ENCODE data around the gene SACS. TPM values are rescaled to one million over a fixed set of nuclear protein-coding genes. Genes with fewer than 3 reads are reported as not detected.

The SACS gene
- total and polyA plus RNA-seq, 2 donors (not counting 3 experiments of a cell fraction or from before 2014, with no cell fraction given) = 14.8 to 72.7 TPM

- Histone ChIP-seq H3K9me1 (replicated peaks; ENCODE audit: control insufficient read depth, extremely low read depth, insufficient read depth, low read length) (no peaks in the 10 kb centered on the region), H2AFZ (ENCODE audit: low read depth, low read length) (no peak overlapping the region), H3K4me3 (replicated peaks in 1 of 3; ENCODE audit: insufficient read depth in 1 of 3, low read depth in 1 of 3, low read length in 3 of 3) (no peak overlapping the region), H3K9me3 (replicated peaks; ENCODE audit: control insufficient read depth, insufficient read depth, low read length) (no peaks in the 10 kb centered on the region), H3K36me3 (ENCODE audit: control insufficient read depth in 2 of 2, extremely low read depth in 1 of 2, insufficient read depth in 2 of 2, low read length in 2 of 2) (no peaks in the 10 kb centered on the region), H3K27ac (ENCODE audit: insufficient read depth, low read depth, low read length) (no peak overlapping the region), H3K9ac (replicated peaks; ENCODE audit: extremely low read depth, insufficient read depth, low read length) (no peak overlapping the region), H3K4me2 (ENCODE audit: insufficient read depth, low read length) (no peak overlapping the region), H4K20me1 (replicated peaks; ENCODE audit: control insufficient read depth, extremely low read depth, insufficient read depth, low read length) (no peaks in the 10 kb centered on the region), H3K4me1 (ENCODE audit: control insufficient read depth, extremely low read depth, insufficient read depth, low read length) (peaks cover 7% of the 10 kb centered on the region), H3K79me2 (ENCODE audit: control insufficient read depth, insufficient read depth, low read length) (no peaks in the 10 kb centered on the region), H3K27me3 (ENCODE audit: control insufficient read depth in 2 of 2, insufficient read depth in 2 of 2, low read length in 2 of 2) (peaks cover 0 to 3% of the 10 kb centered on the region in 2 experiments)
- no peak for DNase-seq (ENCODE audit: low read depth, low spot score)
- dilution Hi-C loops (cut with MboI; ENCODE audit: extremely low pct_ligation_motif_present, low sequenced_read_pairs) (no loop called here), intact Hi-C loops (cut with micrococcal nuclease) (loop anchor here (10.0 kb wide), 1 partner anchor 761 kb away; no protein-coding TSS in a partner anchor)
- CTCF ChIA-PET = no interaction called here
- no peak for FAIRE-seq
- no peak for TF ChIP-seq POLR2AphosphoS5 (IDR thresholded peaks at IDR 0.05; ENCODE audit: insufficient read depth, low read depth, low read length)
- no peak for TF ChIP-seq GATA2 (IDR thresholded peaks at IDR 0.05; ENCODE audit: insufficient read depth, insufficient read length, low read depth, low read length)
- no peak for TF ChIP-seq JUN (IDR thresholded peaks at IDR 0.05; ENCODE audit: borderline replicate concordance, insufficient read depth, insufficient read length, low read depth)
- TF ChIP-seq CTCF (IDR thresholded peaks at IDR 0.05; ENCODE audit: extremely low read depth in 1 of 2, insufficient read depth in 1 of 2, low read depth in 1 of 2, low read length in 2 of 2) = no peak
- no peak for TF ChIP-seq MYC (IDR thresholded peaks at IDR 0.05; ENCODE audit: low read depth, low read length)
- no peak for TF ChIP-seq MAX (IDR thresholded peaks at IDR 0.05; ENCODE audit: insufficient read depth, insufficient read length)
- no peak for TF ChIP-seq EZH2 (IDR thresholded peaks at IDR 0.05; ENCODE audit: borderline replicate concordance, low read depth, low read length, severe bottlenecking)
- TF ChIP-seq FOS (IDR thresholded peaks at IDR 0.05; ENCODE audit: borderline replicate concordance, insufficient read depth, low read length) = no peak
- no peak for TF ChIP-seq POLR2A (IDR thresholded peaks at IDR 0.05; ENCODE audit: low read depth, low read length)
- BruUV-seq (replicated peaks) = no TSS peak
- POLR2A ChIA-PET = no interaction called here
These were observed 30.2 kb upstream of the SACS start for GRCh38 chr13:23463661-23464060.
